B cell (primary cell): Measurements from ENCODE around the gene KRTAP5-7. TPM values are rescaled to one million over a fixed set of nuclear protein-coding genes. Genes with fewer than 3 reads are reported as not detected.

Experiments
- ATAC-seq: fragments of 200-7000 bp; cut with Tn5 transposase; one replicate; pipeline ENCODE4 v1.10.0; 2021; ENCODE audit warnings: low read depth, mild to moderate bottlenecking, moderate number of reproducible peaks, moderate library complexity
- CTCF ChIA-PET: fragments of 350-600 bp; sonication (Branson Sonifier 250); formaldehyde crosslinking; loops from one replicate; lab custom pipeline; 2021; ENCODE audit warnings: antibody characterized with exemption, inconsistent platforms; lab: Charles Lee
- POLR2A ChIA-PET: fragments of 350-600 bp; sonication (Branson Sonifier 250); formaldehyde crosslinking; loops from one replicate; lab custom pipeline; 2021; ENCODE audit warnings: antibody characterized with exemption; lab: Charles Lee
- DNase-seq: peaks from one replicate; pipeline ENCODE4 v3.0.0; 2013
- H2AFZ ChIP-seq: 2 replicates; pipeline ENCODE4 v1.6.1; 2012; ENCODE audit warnings: mild to moderate bottlenecking, low read depth, low read length; ENCODE audit not compliant: insufficient read depth, poor library complexity, severe bottlenecking
- H3K27ac ChIP-seq, 2 donors: 1 replicate in 1 of 2; 2 replicates in 1 of 2; pipeline ENCODE4 v1.5.1; 2012 to 2013; ENCODE audit warnings: low read length in 2 of 2, mild to moderate bottlenecking in 2 of 2, moderate library complexity in 1 of 2
- H3K27me3 ChIP-seq, 4 experiments: fragments of 200-600 bp in 1 of 4; sonication (generic) in 1 of 4; replicated peaks in 1 of 4; 1 replicate in 2 of 4; 2 replicates in 2 of 4; pipeline versions ENCODE4 v1.6.1 to v1.7.0; 2013 to 2016; ENCODE audit warnings: low read length in 3 of 4, mild to moderate bottlenecking in 2 of 4, mixed read lengths in 1 of 4, moderate library complexity in 1 of 4; ENCODE audit not compliant: insufficient read depth in 4 of 4, control insufficient read depth in 3 of 4; ENCODE audit errors: control extremely low read depth in 1 of 4
- H3K36me3 ChIP-seq, 2 experiments: replicated peaks in 1 of 2; 1 replicate in 1 of 2; 2 replicates in 1 of 2; pipeline versions ENCODE4 v1.6.1 to v1.7.1; 2013; ENCODE audit warnings: low read length in 1 of 2; ENCODE audit not compliant: insufficient read depth in 2 of 2, control insufficient read depth in 1 of 2; ENCODE audit errors: control extremely low read depth in 1 of 2, extremely low read depth in 1 of 2
- H3K4me1 ChIP-seq, 2 donors: fragments of 200-600 bp in 1 of 2; sonication (generic) in 1 of 2; 1 replicate in 1 of 2; 2 replicates in 1 of 2; pipeline versions ENCODE4 v1.5.1 to v1.6.1; 2013 to 2017; ENCODE audit warnings: low read length in 2 of 2; ENCODE audit not compliant: control insufficient read depth in 2 of 2, insufficient read depth in 2 of 2
- H3K4me2 ChIP-seq: replicated peaks from 2 replicates; pipeline ENCODE3; 2012; ENCODE audit warnings: mild to moderate bottlenecking, low read depth, low read length; ENCODE audit not compliant: poor library complexity, severe bottlenecking
- H3K4me3 ChIP-seq, 5 experiments: fragments of 200-600 bp in 1 of 5; sonication (generic) in 1 of 5; 1 replicate in 3 of 5; 2 replicates in 2 of 5; pipeline versions ENCODE4 v1.5.1 to v1.7.0; 2011 to 2016; ENCODE audit warnings: low read length in 4 of 5, mild to moderate bottlenecking in 4 of 5, low read depth in 2 of 5, control low read depth in 1 of 5, moderate library complexity in 1 of 5; ENCODE audit not compliant: insufficient read depth in 1 of 5; ENCODE audit errors: control extremely low read depth in 1 of 5, extremely low read depth in 1 of 5
- H3K79me2 ChIP-seq: fragments of 200-600 bp; sonication (generic); one replicate; pipeline ENCODE4 v1.6.0; 2016; ENCODE audit warnings: low read length; ENCODE audit not compliant: control insufficient read depth, insufficient read depth
- H3K9ac ChIP-seq: fragments of 200-600 bp; sonication (generic); 2 replicates; pipeline ENCODE4 v1.6.1; 2017; ENCODE audit warnings: mild to moderate bottlenecking, low read length, moderate library complexity
- H3K9me3 ChIP-seq, 3 donors: one replicate each; pipeline versions ENCODE4 v1.6.1 to v1.7.1; 2013; ENCODE audit warnings: low read length in 2 of 3; ENCODE audit not compliant: control insufficient read depth in 2 of 3, insufficient read depth in 1 of 3; ENCODE audit errors: control extremely low read depth in 1 of 3
- H4K20me1 ChIP-seq: 2 replicates; pipeline ENCODE4 v1.6.0; 2012; ENCODE audit warnings: mild to moderate bottlenecking, low read length; ENCODE audit not compliant: insufficient read depth, control insufficient read depth, poor library complexity, severe bottlenecking
- H3K27ac Mint-ChIP-seq: one replicate; pipeline ENCODE4 v1.8.0; 2021; ENCODE audit warnings: mixed read lengths
- H3K27me3 Mint-ChIP-seq: one replicate; pipeline ENCODE4 v1.8.0; 2021; ENCODE audit warnings: mixed read lengths
- H3K4me1 Mint-ChIP-seq: one replicate; pipeline ENCODE4 v1.8.0; 2021; ENCODE audit warnings: mixed read lengths
- H3K4me3 Mint-ChIP-seq: one replicate; pipeline ENCODE4 v1.8.0; 2021; ENCODE audit warnings: mixed read lengths
- H3K9me3 Mint-ChIP-seq: one replicate; pipeline ENCODE4 v1.8.0; 2022; ENCODE audit warnings: mixed read lengths; ENCODE audit not compliant: insufficient read depth
- EZH2 ChIP-seq: IDR thresholded peaks from 2 replicates; pipeline ENCODE4 v1.6.1; 2012; ENCODE audit warnings: borderline replicate concordance, low read depth, mild to moderate bottlenecking, moderate library complexity, low read length; ENCODE audit not compliant: insufficient read depth, poor library complexity, severe bottlenecking
- WGBS: methylation state at CpG from one replicate; pipeline ENCODE4 v1.1.5; 2013; ENCODE audit warnings: missing lambda C conversion rate; ENCODE audit not compliant: insufficient coverage; 5-methylcytosine and 5-hydroxymethylcytosine counted together
- intact Hi-C: fragments of 100-400 bp; cut with micrococcal nuclease; formaldehyde crosslinking; loops from one replicate; pipeline ENCODE4 v1.10.0; 2022
- polyA plus RNA-seq: library from polyadenylated mRNA; depleted of rRNA; stranded (reverse); fragments of >200 nt; gene quantifications from 2 replicates; pipeline ENCODE4 v1.2.3, GENCODE V29; 2012
- total RNA-seq, 2 donors: library from RNA; stranded (reverse); fragments of 120-200 nt in 1 of 2; gene quantifications; 1 replicate in 1 of 2; 2 replicates in 1 of 2; pipeline versions ENCODE4 v1.2.3 to v1.2.4, GENCODE V29; 2013 to 2022
- TF ChIP-seq, protein P1 (sequence below): fragments of 200-600 bp; IDR thresholded peaks from one replicate; pipeline ENCODE4 v1.8.0; 2022; ENCODE audit warnings: antibody characterized with exemption, mild to moderate bottlenecking

The KRTAP5-7 gene
- total and polyA plus RNA-seq, 2 donors (not counting 1 experiment from before 2014, with no cell fraction given) = 0.10 to 0.59 TPM

GRCh38 chr11:71525188-71525937, 1.7 kb upstream of the KRTAP5-7 start:
- peaks cover 11% of the 10 kb centered on the region for H3K27me3 Mint-ChIP-seq
- H3K27me3 ChIP-seq = peaks cover 0 to 3% (median 0%) of the 10 kb centered on the region in 4 experiments
- no peaks in the 10 kb centered on the region for H4K20me1 ChIP-seq
- peaks cover 0 to 4% (median 0%) of the 10 kb centered on the region in 3 donors for H3K9me3 ChIP-seq
- H3K4me1 ChIP-seq = no peaks in the 10 kb centered on the region
- no peak for TF ChIP-seq EZH2
- TF ChIP-seq, protein P1, sequence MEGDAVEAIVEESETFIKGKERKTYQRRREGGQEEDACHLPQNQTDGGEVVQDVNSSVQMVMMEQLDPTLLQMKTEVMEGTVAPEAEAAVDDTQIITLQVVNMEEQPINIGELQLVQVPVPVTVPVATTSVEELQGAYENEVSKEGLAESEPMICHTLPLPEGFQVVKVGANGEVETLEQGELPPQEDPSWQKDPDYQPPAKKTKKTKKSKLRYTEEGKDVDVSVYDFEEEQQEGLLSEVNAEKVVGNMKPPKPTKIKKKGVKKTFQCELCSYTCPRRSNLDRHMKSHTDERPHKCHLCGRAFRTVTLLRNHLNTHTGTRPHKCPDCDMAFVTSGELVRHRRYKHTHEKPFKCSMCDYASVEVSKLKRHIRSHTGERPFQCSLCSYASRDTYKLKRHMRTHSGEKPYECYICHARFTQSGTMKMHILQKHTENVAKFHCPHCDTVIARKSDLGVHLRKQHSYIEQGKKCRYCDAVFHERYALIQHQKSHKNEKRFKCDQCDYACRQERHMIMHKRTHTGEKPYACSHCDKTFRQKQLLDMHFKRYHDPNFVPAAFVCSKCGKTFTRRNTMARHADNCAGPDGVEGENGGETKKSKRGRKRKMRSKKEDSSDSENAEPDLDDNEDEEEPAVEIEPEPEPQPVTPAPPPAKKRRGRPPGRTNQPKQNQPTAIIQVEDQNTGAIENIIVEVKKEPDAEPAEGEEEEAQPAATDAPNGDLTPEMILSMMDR = no peak
- ChIA-PET CTCF (interaction anchor here (0.8 kb wide), 1 partner anchor 18 kb away, joined by 3 read pairs; no protein-coding TSS in a partner anchor), POLR2A (no interaction called here)
- H2AFZ ChIP-seq = no peak overlapping the region
- intact Hi-C loops = no loop called here
- ATAC-seq = no peak
- H3K4me1 Mint-ChIP-seq = no peaks in the 10 kb centered on the region
- 60% methylated on average over 2 of the region's 3 CpGs for WGBS
- peaks cover 6% of the 10 kb centered on the region for H3K9me3 Mint-ChIP-seq
- H3K4me3 Mint-ChIP-seq = no peak overlapping the region
- H3K36me3 ChIP-seq = no peaks in the 10 kb centered on the region
- no peak overlapping the region for H3K9ac ChIP-seq
- no peak overlapping the region for H3K4me2 ChIP-seq
- no peak overlapping the region for H3K4me3 ChIP-seq
- H3K79me2 ChIP-seq = no peaks in the 10 kb centered on the region
- H3K27ac ChIP-seq = no peak overlapping the region
- H3K27ac Mint-ChIP-seq = no peak overlapping the region
- no peak for DNase-seq

- ATAC-seq = no peak
- DNase-seq = no peak
- Mint-ChIP-seq H3K4me3 (no peak overlapping the region), H3K4me1 (peaks cover 4% of the 10 kb centered on the region), H3K27me3 (peaks cover 11% of the 10 kb centered on the region), H3K9me3 (peaks cover 6% of the 10 kb centered on the region), H3K27ac (no peak overlapping the region)
- POLR2A ChIA-PET = no interaction called here
- intact Hi-C loops = loop anchor here (1.0 kb wide), 1 partner anchor 37 kb away; no protein-coding TSS in a partner anchor
- no peak for TF ChIP-seq EZH2
- TF ChIP-seq, protein P1 = no peak
- H3K9ac ChIP-seq = no peak overlapping the region
- H2AFZ ChIP-seq = no peak overlapping the region
- H3K4me1 ChIP-seq = no peaks in the 10 kb centered on the region
- H3K9me3 ChIP-seq = peaks cover 0 to 4% (median 0%) of the 10 kb centered on the region in 3 donors
- 82% methylated on average over 2 of the region's 2 CpGs for WGBS
- no peaks in the 10 kb centered on the region for H3K36me3 ChIP-seq
- peaks cover 0 to 3% (median 0%) of the 10 kb centered on the region in 4 experiments for H3K27me3 ChIP-seq
- H3K4me3 ChIP-seq = no peak overlapping the region
- H4K20me1 ChIP-seq = no peaks in the 10 kb centered on the region
- no peak overlapping the region for H3K4me2 ChIP-seq
- CTCF ChIA-PET = interaction anchor here (0.8 kb wide), 1 partner anchor 19 kb away, joined by 3 read pairs; no protein-coding TSS in a partner anchor
- no peaks in the 10 kb centered on the region for H3K79me2 ChIP-seq
- H3K27ac ChIP-seq = no peak overlapping the region
These were observed 1.1 kb upstream of the KRTAP5-7 start for GRCh38 chr11:71525938-71526495.
